K562 (cell line): ENCODE results near the gene GLCCI1. TPM values are rescaled to one million over a fixed set of nuclear protein-coding genes. Genes with fewer than 3 reads are reported as not detected.
A peak's percentile ranks its signal among the peaks of the same experiment; 100 is the strongest.

Experiments used
- ATAC-seq: fragments of 200-7000 bp; cut with Tn5 transposase; 3 replicates; pipeline ENCODE4 v1.9.1; 2020; ENCODE audit warnings: moderate library complexity
- BruUV-seq: library from RNA; stranded (reverse); fragments of 400-500 nt; replicated peaks from 2 replicates; lab custom pipeline; 2021; lab: Mats Ljungman, UMichigan
- CTCF ChIA-PET: fragments of 300-600 bp; formaldehyde crosslinking; extraction: SDS; loops from one replicate; lab custom pipeline; 2021; ENCODE audit warnings: low intra/inter-chr PET ratio; lab: Yijun Ruan, JAX
- POLR2A ChIA-PET: fragments of 300-600, 350-650 bp; sonication (Branson Sonifier 250); formaldehyde crosslinking; extraction: SDS; loops from one replicate; lab custom pipeline; 2021; ENCODE audit warnings: antibody characterized with exemption, inconsistent platforms; lab: Yijun Ruan, JAX
- DNase-seq, 4 experiments: peaks; one replicate each; pipeline versions ENCODE4 v3.0.0 to v3.0.0-alpha.2; 2011 to 2018; ENCODE audit warnings: low spot score in 3 of 4, mixed read lengths in 3 of 4; ENCODE audit errors: extremely low read depth in 1 of 4
- FAIRE-seq: peaks from 2 replicates; lab custom pipeline; 2011; peaks lifted over from hg19 to GRCh38; lab: Jason Lieb, UNC
- H2AFZ ChIP-seq: 2 replicates; pipeline ENCODE4 v1.6.0; 2011; ENCODE audit warnings: low read depth, low read length, control low read depth, inconsistent platforms
- H3K27ac ChIP-seq: fragments of 200-600 bp; 3 replicates; pipeline ENCODE4 v1.8.0; 2011; ENCODE audit warnings: low read depth, mild to moderate bottlenecking, control low read depth, inconsistent platforms, low read length, moderate library complexity, mixed read lengths; ENCODE audit errors: extremely low read depth
- H3K27me3 ChIP-seq, 2 experiments: fragments of 300-600 bp in 1 of 2; 2 replicates in 1 of 2; 3 replicates in 1 of 2; pipeline versions ENCODE4 v1.6.0 to v1.8.0; 2011; ENCODE audit warnings: inconsistent platforms in 2 of 2, low read length in 2 of 2, mild to moderate bottlenecking in 1 of 2, mixed read lengths in 1 of 2, moderate library complexity in 1 of 2; ENCODE audit not compliant: control insufficient read depth in 2 of 2, insufficient read depth in 2 of 2
- H3K36me3 ChIP-seq: fragments of 300-600 bp; 3 replicates; pipeline ENCODE4 v1.8.0; 2011; ENCODE audit warnings: mild to moderate bottlenecking, low read length, inconsistent platforms; ENCODE audit not compliant: control insufficient read depth, insufficient read depth
- H3K4me1 ChIP-seq, 2 experiments: fragments of 200-600 bp in 1 of 2; replicated peaks in 1 of 2; 2 replicates in 1 of 2; 3 replicates in 1 of 2; pipeline versions ENCODE4 v1.5.1 to v1.8.0; 2011; ENCODE audit warnings: inconsistent platforms in 2 of 2, low read length in 2 of 2, mild to moderate bottlenecking in 1 of 2, mixed read lengths in 1 of 2, moderate library complexity in 1 of 2; ENCODE audit not compliant: control insufficient read depth in 2 of 2, insufficient read depth in 2 of 2
- H3K4me2 ChIP-seq: 2 replicates; pipeline ENCODE4 v1.6.1; 2011; ENCODE audit warnings: low read length, control low read depth, inconsistent platforms, mixed read lengths; ENCODE audit not compliant: insufficient read depth
- H3K4me3 ChIP-seq: fragments of 200-600 bp; sonication (generic), shearing (Covaris generic); 2 replicates; pipeline ENCODE4 v1.5.1; 2016; ENCODE audit warnings: control low read depth, inconsistent platforms
- H3K79me2 ChIP-seq: fragments of 200-600 bp; 3 replicates; pipeline ENCODE4 v1.8.0; 2011; ENCODE audit warnings: low read length, inconsistent platforms; ENCODE audit not compliant: control insufficient read depth, insufficient read depth
- H3K9ac ChIP-seq, 2 experiments: 2 replicates each; pipeline versions ENCODE4 v1.6.0 to v1.6.1; 2011; ENCODE audit warnings: low read depth in 2 of 2, low read length in 2 of 2, control low read depth in 1 of 2, inconsistent platforms in 1 of 2, mild to moderate bottlenecking in 1 of 2, mixed read lengths in 1 of 2; ENCODE audit not compliant: insufficient read depth in 1 of 2
- H3K9me1 ChIP-seq: one replicate; pipeline ENCODE4 v1.6.0; 2011; ENCODE audit warnings: inconsistent platforms, mild to moderate bottlenecking, low read length, moderate library complexity; ENCODE audit not compliant: control insufficient read depth, insufficient read depth
- H3K9me3 ChIP-seq: replicated peaks from 2 replicates; pipeline ENCODE4 v1.5.1; 2011; ENCODE audit warnings: low read depth, low read length, inconsistent platforms; ENCODE audit not compliant: control insufficient read depth, insufficient read depth
- H4K20me1 ChIP-seq: replicated peaks from 2 replicates; pipeline ENCODE4 v1.6.1; 2011; ENCODE audit warnings: low read length, inconsistent platforms, mixed read lengths; ENCODE audit not compliant: control insufficient read depth, insufficient read depth
- CCNT2 ChIP-seq: IDR thresholded peaks from 2 replicates; pipeline ENCODE4 v1.6.1; 2011; ENCODE audit warnings: borderline replicate concordance, low read depth, mild to moderate bottlenecking, moderate library complexity, mixed read lengths, low read length; ENCODE audit not compliant: insufficient read length; ENCODE audit errors: extremely low read depth
- EHMT2 ChIP-seq: fragments of 450-650 bp; IDR thresholded peaks from 2 replicates; pipeline ENCODE4 v1.6.1; 2018; ENCODE audit warnings: antibody characterized with exemption
- ELK1 ChIP-seq: sonication (generic); formaldehyde crosslinking; IDR thresholded peaks from 2 replicates; pipeline ENCODE4 v1.8.1; 2022; ENCODE audit warnings: missing genetic modification reagents
- FOXA1 ChIP-seq: fragments of 450-650 bp; IDR thresholded peaks from 2 replicates; pipeline ENCODE4 v1.6.1; 2016; ENCODE audit warnings: mild to moderate bottlenecking, borderline replicate concordance
- GATAD2B ChIP-seq: fragments of 450-650 bp; IDR thresholded peaks from 2 replicates; pipeline ENCODE4 v1.6.1; 2017; ENCODE audit warnings: mild to moderate bottlenecking, borderline replicate concordance
- HDAC2 ChIP-seq: fragments of 450-650 bp; IDR thresholded peaks from 2 replicates; pipeline ENCODE4 v1.6.1; 2016; ENCODE audit warnings: mild to moderate bottlenecking
- JUNB ChIP-seq: fragments of 450-650 bp; formaldehyde crosslinking; conservative IDR thresholded peaks from 2 replicates; pipeline ENCODE4 v1.4.0; 2020; ENCODE audit warnings: mild to moderate bottlenecking
- RCOR1 ChIP-seq, 2 experiments: IDR thresholded peaks; 2 replicates each; pipeline ENCODE4 v1.6.1; 2012; ENCODE audit warnings: low read depth in 2 of 2, low read length in 2 of 2, borderline replicate concordance in 1 of 2, improper control_type of control experiment in 1 of 2
- SAP30 ChIP-seq: fragments of 200-600 bp; sonication (generic); IDR thresholded peaks from 2 replicates; pipeline ENCODE4 v1.6.1; 2012; ENCODE audit warnings: borderline replicate concordance, low read depth, mild to moderate bottlenecking, moderate library complexity, low read length, control low read depth, inconsistent platforms; ENCODE audit not compliant: insufficient read depth, poor library complexity, severe bottlenecking
- SMARCE1 ChIP-seq: fragments of 450-650 bp; IDR thresholded peaks from 2 replicates; pipeline ENCODE4 v1.7.1; 2016; ENCODE audit warnings: mild to moderate bottlenecking
- SP2 ChIP-seq: IDR thresholded peaks from 2 replicates; pipeline ENCODE4 v1.6.1; 2011; ENCODE audit warnings: mild to moderate bottlenecking, low read depth, low read length, moderate library complexity; ENCODE audit not compliant: poor library complexity, severe bottlenecking; ENCODE audit errors: extremely low read depth
- TCF7L2 ChIP-seq: fragments of 150-350 bp; IDR thresholded peaks from 2 replicates; pipeline ENCODE4 v1.6.1; 2016; ENCODE audit warnings: low read depth, mild to moderate bottlenecking, low read length, moderate library complexity
- TEAD4 ChIP-seq, 2 experiments: sonication (generic) in 1 of 2; formaldehyde crosslinking in 1 of 2; IDR thresholded peaks; 2 replicates each; pipeline versions ENCODE4 v1.6.1 to v1.8.0; 2012 to 2022; ENCODE audit warnings: borderline replicate concordance in 1 of 2, inconsistent platforms in 1 of 2, low read length in 1 of 2, mild to moderate bottlenecking in 1 of 2, missing genetic modification reagents in 1 of 2
- VEZF1 ChIP-seq: fragments of 200-800 bp; sonication (Bioruptor generic); IDR thresholded peaks from 2 replicates; pipeline ENCODE4 v1.6.1; 2017; ENCODE audit warnings: missing genetic modification characterization, missing compliant biosample characterization
- ZBTB1 ChIP-seq: sonication (generic); formaldehyde crosslinking; IDR thresholded peaks from 2 replicates; pipeline ENCODE4 v1.8.1; 2023; ENCODE audit warnings: missing genetic modification reagents, low read depth, mild to moderate bottlenecking, borderline replicate concordance
- ZFP1 ChIP-seq: fragments of 450-650 bp; formaldehyde crosslinking; IDR thresholded peaks from 2 replicates; pipeline ENCODE4 v1.4.0; 2020; ENCODE audit warnings: mild to moderate bottlenecking, mixed read lengths
- ZFP30 ChIP-seq: fragments of 250-450 bp; sonication (Bioruptor Pico); IDR thresholded peaks from 2 replicates; pipeline ENCODE4 v1.8.0; 2022; ENCODE audit warnings: moderate library complexity, mild to moderate bottlenecking, inconsistent platforms, borderline replicate concordance
- WGBS: fragments of 100-300 bp; shearing (Covaris generic); methylation state at CpG from one replicate; pipeline ENCODE4 v1.1.6; 2016; ENCODE audit warnings: low coverage, mixed read lengths; ENCODE audit not compliant: insufficient coverage; ENCODE audit errors: missing lambda C conversion rate; 5-methylcytosine and 5-hydroxymethylcytosine counted together
- in situ Hi-C: fragments of 300-500 bp; cut with MboI; formaldehyde crosslinking; loops from 4 replicates; pipeline ENCODE4 v1.15.0; 2018; ENCODE audit warnings: inconsistent platforms, mixed read lengths
- intact Hi-C: fragments of 100-400 bp; cut with micrococcal nuclease; formaldehyde crosslinking; loops from 2 replicates; pipeline ENCODE4 v1.14.2; 2022
- polyA plus RNA-seq, 8 experiments: library from polyadenylated mRNA; depleted of rRNA in 4 of 8; stranded (reverse) in 5 of 8; unstranded in 3 of 8; fragments of >200 nt; fragmentation: Nextera tagmentation in 2 of 8; fragmentation: Illumina TruSeq in 1 of 8; extraction: Ambion mirVana in 2 of 8; extraction: Trizol in 1 of 8; gene quantifications; 2 replicates each; pipeline versions ENCODE4 v1.2.1 to v1.2.3, GENCODE V29; 2011 to 2014; ENCODE audit warnings: inconsistent platforms in 1 of 8, missing spikeins in 1 of 8
- total RNA-seq, 7 experiments: library from RNA; depleted of rRNA in 6 of 7; stranded (reverse); fragments of >200 nt in 6 of 7; fragmentation: Illumina TruSeq in 2 of 7; extraction: Trizol in 2 of 7; gene quantifications; 2 replicates each; pipeline versions ENCODE4 v1.2.1 to v1.2.3, GENCODE V29; 2011 to 2021; ENCODE audit warnings: low replicate concordance in 1 of 7

GLCCI1 gene
- total and polyA plus RNA-seq, 9 of the 15 experiments (the other 6 are each of a cell fraction or from before 2014, with no cell fraction given), result 2.7 to 11.9 (median 7.2) TPM

- TF ChIP-seq CCNT2 (peak; percentile 32), TEAD4 (IDR thresholded peaks at IDR 0.05; ENCODE audit: low read length) (no peak), TEAD4 (CRISPR knock-in tag; IDR thresholded peaks at IDR 0.05; ENCODE audit: borderline replicate concordance) (no peak), ZBTB1 (CRISPR knock-in tag) (no peak), GATAD2B (no peak), TCF7L2 (no peak)
- TF ChIP-seq, all 486 proteins: peak for 40
These were observed 975 bp downstream of the GLCCI1 start (continued) for GRCh38 chr7:7969306-7970236.

- FAIRE-seq (no peak), DNase-seq (no peak), ATAC-seq (no peak)
- Histone ChIP-seq H2AFZ (peak overlapping the region; percentile 73), H3K4me3 (peak overlapping the region; percentile 84), H3K9me1 (no peaks in the 10 kb centered on the region), H3K4me1 (peaks cover 6 to 11% of the 10 kb centered on the region in 2 experiments; a peak in 4 of 5 replicates), H3K79me2 (peaks cover 53% of the 10 kb centered on the region), H3K27ac (peak overlapping the region; percentile 57), H3K36me3 (no peaks in the 10 kb centered on the region), H3K4me2 (peak overlapping the region; percentile 89), H3K9me3 (no peaks in the 10 kb centered on the region), H3K9ac (peak overlapping the region; percentile 62 to 96; a peak in 3 of 4 replicates), H4K20me1 (peaks cover 3% of the 10 kb centered on the region; the same call in 1 of the 2 replicates), H3K27me3 (no peaks in the 10 kb centered on the region)
- POLR2A ChIA-PET, result interaction anchor here (0.7 to 2.2 kb wide), 6 partner anchors 14 to 99 kb away, joined by 3 to 12 read pairs (median 3); no protein-coding TSS in a partner anchor
- 0% methylated on average over 3 of the region's 6 CpGs for WGBS
- in situ Hi-C loops, result loop anchor here (10.0 kb wide), 1 partner anchor 225 kb away; no protein-coding TSS in a partner anchor
- CTCF ChIA-PET, result no interaction called here
- intact Hi-C loops, result loop anchor here (2.0 to 10.0 kb wide), 2 partner anchors 221 to 285 kb away; no protein-coding TSS in a partner anchor
- BruUV-seq, result no TSS peak
- TF ChIP-seq RCOR1 (IDR thresholded peaks at IDR 0.05; ENCODE audit: borderline replicate concordance in 1 of 2, low read depth in 2 of 2, low read length in 2 of 2), result no peak
- no peak for TF ChIP-seq JUNB (CRISPR knock-in tag)
- TF ChIP-seq SMARCE1, result 0 out of 2 replicates have a peak, but pooled peaks have one; percentile 4
- peak; percentile 67; the same call in 1 of the 2 replicates for TF ChIP-seq VEZF1 (CRISPR knock-in tag)
- TF ChIP-seq FOXA1, result no peak
- no peak for TF ChIP-seq HDAC2
- TF ChIP-seq ZFP30, result no peak
- TF ChIP-seq ELK1 (CRISPR knock-in tag), result no peak
- no peak for TF ChIP-seq ZFP1 (CRISPR knock-in tag)
- no peak for TF ChIP-seq EHMT2
- no peak for TF ChIP-seq SP2
- TF ChIP-seq SAP30, result no peak
These were observed 1.6 kb downstream of the GLCCI1 start for GRCh38 chr7:7970237-7970530.
